ENCODE measurements around the gene FAM107A.

DNA sequence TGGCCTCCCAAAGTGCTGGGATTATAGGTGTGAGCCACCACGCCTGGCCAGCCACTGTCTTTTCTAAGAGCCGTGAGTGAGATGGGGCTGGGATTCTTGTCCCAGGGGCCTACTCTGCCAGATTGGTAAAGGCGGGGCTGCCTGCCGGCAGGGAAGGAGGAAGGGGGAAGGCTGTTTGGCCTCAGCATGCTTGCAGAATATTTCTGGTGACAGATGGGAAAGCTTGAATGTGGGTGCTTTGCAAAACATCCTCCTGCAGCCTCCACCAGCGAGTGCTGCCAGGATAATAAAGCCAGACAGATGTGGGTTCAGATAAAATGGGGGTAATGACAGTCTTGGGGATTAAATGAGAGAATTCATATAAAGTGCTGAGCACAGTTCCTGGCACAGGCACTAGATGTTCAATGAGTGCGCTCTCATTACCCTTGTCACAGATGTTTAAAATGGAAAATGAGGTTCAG is 20.4 kb downstream of the FAM107A start:
- TF ChIP-seq, protein P1, sequence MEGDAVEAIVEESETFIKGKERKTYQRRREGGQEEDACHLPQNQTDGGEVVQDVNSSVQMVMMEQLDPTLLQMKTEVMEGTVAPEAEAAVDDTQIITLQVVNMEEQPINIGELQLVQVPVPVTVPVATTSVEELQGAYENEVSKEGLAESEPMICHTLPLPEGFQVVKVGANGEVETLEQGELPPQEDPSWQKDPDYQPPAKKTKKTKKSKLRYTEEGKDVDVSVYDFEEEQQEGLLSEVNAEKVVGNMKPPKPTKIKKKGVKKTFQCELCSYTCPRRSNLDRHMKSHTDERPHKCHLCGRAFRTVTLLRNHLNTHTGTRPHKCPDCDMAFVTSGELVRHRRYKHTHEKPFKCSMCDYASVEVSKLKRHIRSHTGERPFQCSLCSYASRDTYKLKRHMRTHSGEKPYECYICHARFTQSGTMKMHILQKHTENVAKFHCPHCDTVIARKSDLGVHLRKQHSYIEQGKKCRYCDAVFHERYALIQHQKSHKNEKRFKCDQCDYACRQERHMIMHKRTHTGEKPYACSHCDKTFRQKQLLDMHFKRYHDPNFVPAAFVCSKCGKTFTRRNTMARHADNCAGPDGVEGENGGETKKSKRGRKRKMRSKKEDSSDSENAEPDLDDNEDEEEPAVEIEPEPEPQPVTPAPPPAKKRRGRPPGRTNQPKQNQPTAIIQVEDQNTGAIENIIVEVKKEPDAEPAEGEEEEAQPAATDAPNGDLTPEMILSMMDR (IDR thresholded peaks at IDR 0.05): no peak
- no peak for TF ChIP-seq POLR2A (IDR thresholded peaks at IDR 0.05)

All from thyroid gland (tissue), 4 donors.